Measurements from ENCODE around the gene REM2.
"Not testable (repeated sequence)": the region's sequence is repeated elsewhere in the genome, so short reads cannot be mapped to it uniquely, and the experiment has no call there.

REM2 gene

GRCh38 chr14:22897357-22897756, 14.3 kb downstream of the REM2 start:
- no peak overlapping the region for H3K9ac ChIP-seq (ENCODE audit: low read length)
- H3K4me1 ChIP-seq (ENCODE audit: control insufficient read depth, insufficient read depth, low read length): peaks cover 10% of the 10 kb centered on the region
- H3K27me3 ChIP-seq (ENCODE audit: control insufficient read depth, insufficient read depth, low read length): no peaks in the 10 kb centered on the region
- no peak overlapping the region for H3K27ac ChIP-seq (ENCODE audit: low read depth, low read length)
- no peak overlapping the region for H3K4me3 ChIP-seq (ENCODE audit: low read length)
- H3K36me3 ChIP-seq (ENCODE audit: control insufficient read depth, insufficient read depth, low read length): peaks cover 17% of the 10 kb centered on the region

DNA sequence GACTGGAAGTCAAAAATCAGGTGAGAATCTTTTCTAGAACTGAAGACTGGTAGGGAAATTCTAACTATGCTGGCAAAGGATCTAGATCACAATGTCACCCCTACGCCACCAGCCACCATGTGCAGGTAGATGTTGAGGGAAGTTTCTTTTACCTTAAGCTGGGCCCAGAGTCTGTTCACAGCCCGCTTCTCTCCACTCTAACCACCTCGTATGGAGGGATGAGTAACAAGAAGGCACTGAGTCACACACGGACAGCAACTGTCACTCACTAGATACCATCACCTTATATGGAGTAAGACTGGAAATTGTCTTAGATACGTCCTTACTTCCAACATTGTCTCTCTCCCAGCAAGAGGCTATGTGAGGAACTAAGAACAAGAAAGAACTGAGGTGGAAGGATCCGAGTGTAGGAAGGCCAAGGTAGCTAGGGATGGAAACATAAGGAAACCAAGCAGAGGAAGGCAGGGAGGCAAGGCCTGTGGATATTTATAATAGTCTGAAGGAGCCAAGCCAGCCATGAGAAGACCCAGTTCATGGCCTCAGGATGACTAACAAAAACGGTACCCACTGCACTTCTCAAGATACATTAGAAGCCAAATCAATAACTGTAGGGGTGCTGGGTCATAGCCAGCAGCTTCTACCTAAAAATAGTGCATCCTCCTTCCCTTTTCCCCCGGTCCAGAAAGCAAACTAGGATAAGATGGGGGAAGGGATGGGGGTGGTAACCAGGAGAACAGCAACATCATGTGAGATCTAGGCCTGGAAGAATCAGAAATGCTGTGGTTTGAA, 15.5 kb downstream of the REM2 start:
- Histone ChIP-seq H3K36me3 (ENCODE audit: control insufficient read depth, insufficient read depth, low read length) (peaks cover 27% of the 10 kb centered on the region), H3K4me3 (ENCODE audit: low read length) (no peak overlapping the region), H3K27ac (ENCODE audit: low read depth, low read length) (peak overlapping the region; percentile 71), H3K27me3 (ENCODE audit: control insufficient read depth, insufficient read depth, low read length) (no peaks in the 10 kb centered on the region), H3K4me1 (ENCODE audit: control insufficient read depth, insufficient read depth, low read length) (peaks cover 10% of the 10 kb centered on the region), H3K9ac (ENCODE audit: low read length) (no peak overlapping the region)

GRCh38 chr14:22900081-22900799, 17.2 kb downstream of the REM2 start:
- Histone ChIP-seq H3K9ac (ENCODE audit: low read length) (no peak overlapping the region), H3K27ac (ENCODE audit: low read depth, low read length) (peak overlapping the region; percentile 69), H3K36me3 (ENCODE audit: control insufficient read depth, insufficient read depth, low read length) (peaks cover 40% of the 10 kb centered on the region), H3K4me3 (ENCODE audit: low read length) (no peak overlapping the region), H3K4me1 (ENCODE audit: control insufficient read depth, insufficient read depth, low read length) (peaks cover 10% of the 10 kb centered on the region), H3K27me3 (ENCODE audit: control insufficient read depth, insufficient read depth, low read length) (no peaks in the 10 kb centered on the region)

GRCh38 chr14:22901799-22902198, 18.8 kb downstream of the REM2 start:
- H3K4me3 ChIP-seq (ENCODE audit: low read length): no peak overlapping the region
- peaks cover 50% of the 10 kb centered on the region for H3K36me3 ChIP-seq (ENCODE audit: control insufficient read depth, insufficient read depth, low read length)
- H3K27me3 ChIP-seq (ENCODE audit: control insufficient read depth, insufficient read depth, low read length): no peaks in the 10 kb centered on the region
- H3K27ac ChIP-seq (ENCODE audit: low read depth, low read length): no peak overlapping the region
- peaks cover 10% of the 10 kb centered on the region for H3K4me1 ChIP-seq (ENCODE audit: control insufficient read depth, insufficient read depth, low read length)
- no peak overlapping the region for H3K9ac ChIP-seq (ENCODE audit: low read length)

- peaks cover 56% of the 10 kb centered on the region for H3K36me3 ChIP-seq (ENCODE audit: control insufficient read depth, insufficient read depth, low read length)
- H3K9ac ChIP-seq (ENCODE audit: low read length): no peak overlapping the region
- H3K4me3 ChIP-seq (ENCODE audit: low read length): no peak overlapping the region
- H3K27me3 ChIP-seq (ENCODE audit: control insufficient read depth, insufficient read depth, low read length): no peaks in the 10 kb centered on the region
- H3K27ac ChIP-seq (ENCODE audit: low read depth, low read length): no peak overlapping the region
- H3K4me1 ChIP-seq (ENCODE audit: control insufficient read depth, insufficient read depth, low read length): peaks cover 7% of the 10 kb centered on the region
These were observed 20.7 kb downstream of the REM2 start for GRCh38 chr14:22903742-22904087.

DNA sequence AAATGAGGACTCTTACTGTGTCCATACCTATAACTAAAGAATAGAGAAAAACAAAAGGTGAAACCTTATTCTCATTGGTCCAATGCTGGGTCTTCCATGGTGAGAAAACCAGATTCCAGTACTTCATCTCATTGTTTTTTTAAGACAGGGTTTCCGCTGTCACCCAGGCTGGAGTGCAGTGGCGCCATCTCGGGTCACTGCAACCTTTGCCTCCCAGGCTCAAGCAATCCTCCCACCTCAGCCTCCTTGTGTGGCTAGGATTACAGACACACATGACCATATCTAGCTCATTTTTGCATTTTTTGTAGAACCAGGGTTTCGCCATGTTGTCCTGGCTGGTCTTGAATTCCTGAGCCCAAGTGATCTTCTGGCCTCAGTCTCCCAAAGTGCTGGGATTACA, 22.6 kb downstream of the REM2 start:
- Histone ChIP-seq H3K27ac (ENCODE audit: low read depth, low read length) (no peak overlapping the region), H3K36me3 (ENCODE audit: control insufficient read depth, insufficient read depth, low read length) (peaks cover 63% of the 10 kb centered on the region), H3K4me1 (ENCODE audit: control insufficient read depth, insufficient read depth, low read length) (no peaks in the 10 kb centered on the region), H3K27me3 (ENCODE audit: control insufficient read depth, insufficient read depth, low read length) (no peaks in the 10 kb centered on the region), H3K4me3 (ENCODE audit: low read length) (no peak overlapping the region), H3K9ac (ENCODE audit: low read length) (no peak overlapping the region)

DNA sequence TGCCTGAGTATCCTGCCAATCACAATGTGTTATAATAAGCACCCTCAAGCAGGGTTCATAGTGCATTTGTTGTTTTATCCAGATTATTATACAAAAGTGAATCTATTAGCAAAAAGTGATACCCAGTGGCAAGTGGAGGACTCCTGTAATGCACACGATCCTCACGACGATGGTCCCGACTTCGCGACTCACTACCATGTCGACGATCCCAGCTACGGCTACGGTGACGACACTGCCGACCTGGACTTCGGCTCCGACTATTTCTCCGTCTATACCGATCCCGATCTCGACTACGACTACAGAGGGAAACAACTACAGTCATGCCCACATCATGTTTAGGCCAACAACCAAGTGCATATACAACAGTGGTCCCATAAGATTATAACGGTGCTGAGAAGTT, 23.1 kb downstream of the REM2 start:
- Histone ChIP-seq H3K9ac (ENCODE audit: low read length) (no peak overlapping the region), H3K4me3 (ENCODE audit: low read length) (no peak overlapping the region), H3K36me3 (ENCODE audit: control insufficient read depth, insufficient read depth, low read length) (peaks cover 59% of the 10 kb centered on the region), H3K27ac (ENCODE audit: low read depth, low read length) (no peak overlapping the region), H3K4me1 (ENCODE audit: control insufficient read depth, insufficient read depth, low read length) (no peaks in the 10 kb centered on the region), H3K27me3 (ENCODE audit: control insufficient read depth, insufficient read depth, low read length) (no peaks in the 10 kb centered on the region)

DNA sequence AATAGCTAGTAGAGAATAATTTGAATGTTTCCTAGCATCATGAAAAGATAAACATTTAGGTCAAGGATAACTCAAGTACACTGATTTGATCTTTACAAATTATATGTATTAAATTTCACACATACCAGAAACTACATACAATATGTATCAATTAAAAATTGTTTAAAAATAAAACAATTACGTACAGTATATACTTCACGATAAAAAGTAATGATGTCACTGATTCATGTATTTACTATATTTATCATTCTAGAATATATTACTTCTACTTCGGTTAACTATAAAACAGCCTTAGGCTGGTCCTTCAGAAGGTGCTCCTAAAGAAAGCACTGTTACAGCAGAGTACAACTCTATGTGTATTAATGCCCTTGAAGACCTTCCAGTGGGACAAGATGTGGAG, 24.4 kb downstream of the REM2 start:
- Histone ChIP-seq H3K27ac (ENCODE audit: low read depth, low read length) (no peak overlapping the region), H3K4me1 (ENCODE audit: control insufficient read depth, insufficient read depth, low read length) (no peaks in the 10 kb centered on the region), H3K4me3 (ENCODE audit: low read length) (no peak overlapping the region), H3K9ac (ENCODE audit: low read length) (no peak overlapping the region), H3K27me3 (ENCODE audit: control insufficient read depth, insufficient read depth, low read length) (no peaks in the 10 kb centered on the region), H3K36me3 (ENCODE audit: control insufficient read depth, insufficient read depth, low read length) (peaks cover 45% of the 10 kb centered on the region)

DNA sequence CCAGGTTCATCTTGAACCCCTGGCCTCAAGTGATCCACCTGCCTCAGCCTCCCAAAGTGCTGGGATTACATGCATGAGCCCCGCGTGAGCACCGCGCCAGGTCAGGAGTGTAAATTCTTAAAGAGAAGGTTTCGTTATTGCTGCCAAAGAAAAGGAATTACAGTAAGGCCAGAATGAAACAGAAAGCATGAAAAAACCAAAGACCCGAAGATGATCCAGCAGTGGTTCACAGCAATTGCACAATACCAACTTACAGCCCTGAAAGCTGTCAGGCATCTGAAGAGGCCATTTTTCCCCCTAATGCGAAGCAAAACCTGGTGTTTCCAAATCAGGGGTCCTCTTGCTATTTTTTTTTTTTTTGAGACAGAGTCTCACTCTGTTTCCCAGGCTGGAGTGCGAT, 25.6 kb downstream of the REM2 start:
- H3K27me3 ChIP-seq (ENCODE audit: control insufficient read depth, insufficient read depth, low read length): no peaks in the 10 kb centered on the region
- no peaks in the 10 kb centered on the region for H3K4me1 ChIP-seq (ENCODE audit: control insufficient read depth, insufficient read depth, low read length)
- H3K36me3 ChIP-seq (ENCODE audit: control insufficient read depth, insufficient read depth, low read length): peaks cover 35% of the 10 kb centered on the region
- no peak overlapping the region for H3K27ac ChIP-seq (ENCODE audit: low read depth, low read length)
- no peak overlapping the region for H3K9ac ChIP-seq (ENCODE audit: low read length)
- H3K4me3 ChIP-seq (ENCODE audit: low read length): no peak overlapping the region

DNA sequence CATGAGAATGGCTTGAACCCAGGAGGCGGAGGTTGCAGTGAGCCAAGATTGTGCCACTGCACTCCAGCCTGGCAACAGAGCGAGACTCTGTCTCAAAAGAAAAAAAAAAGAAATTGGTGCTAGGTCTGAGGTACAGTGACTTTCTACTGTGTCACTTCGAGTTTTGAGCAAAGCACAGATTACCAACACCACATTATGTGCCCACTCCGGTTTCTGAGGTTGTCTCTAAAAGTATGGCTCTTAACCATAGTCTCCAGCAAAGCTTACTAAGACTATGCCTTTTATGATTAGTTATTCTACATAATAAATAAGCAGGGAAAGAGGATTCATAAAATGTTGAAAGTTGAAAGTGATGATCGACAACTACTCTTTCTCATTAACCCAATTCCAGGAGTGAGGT, 27.9 kb downstream of the REM2 start:
- Histone ChIP-seq H3K9ac (ENCODE audit: low read length) (no peak overlapping the region), H3K27ac (ENCODE audit: low read depth, low read length) (no peak overlapping the region), H3K4me3 (ENCODE audit: low read length) (no peak overlapping the region), H3K4me1 (ENCODE audit: control insufficient read depth, insufficient read depth, low read length) (no peaks in the 10 kb centered on the region), H3K36me3 (ENCODE audit: control insufficient read depth, insufficient read depth, low read length) (peaks cover 16% of the 10 kb centered on the region), H3K27me3 (ENCODE audit: control insufficient read depth, insufficient read depth, low read length) (no peaks in the 10 kb centered on the region)

DNA sequence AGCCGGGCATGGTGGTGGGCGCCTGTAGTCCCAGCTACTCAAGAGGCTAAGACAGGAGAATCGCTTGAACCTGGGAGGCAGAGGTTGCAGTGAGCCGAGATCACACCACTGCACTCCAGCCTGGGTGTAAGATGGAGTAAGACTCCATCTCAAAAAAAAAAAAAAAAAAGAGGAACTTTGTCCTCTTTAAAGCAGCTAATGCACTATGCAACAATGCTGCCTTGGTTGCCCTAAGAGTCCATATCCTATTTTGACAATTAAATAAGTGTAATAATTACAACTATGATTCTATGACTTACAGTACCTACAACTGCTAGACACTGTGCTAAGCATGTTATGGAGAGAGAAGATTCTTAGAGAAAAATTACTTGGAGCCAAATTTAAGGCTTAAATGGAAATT, 31.8 kb downstream of the REM2 start:
- not testable (repeated sequence) for H3K9ac ChIP-seq (ENCODE audit: low read length); H3K4me3 ChIP-seq (ENCODE audit: low read length); H3K27ac ChIP-seq (ENCODE audit: low read depth, low read length); H3K27me3 ChIP-seq (ENCODE audit: control insufficient read depth, insufficient read depth, low read length); H3K4me1 ChIP-seq (ENCODE audit: control insufficient read depth, insufficient read depth, low read length); H3K36me3 ChIP-seq (ENCODE audit: control insufficient read depth, insufficient read depth, low read length)

- peaks cover 4% of the 10 kb centered on the region for H3K36me3 ChIP-seq (ENCODE audit: control insufficient read depth, insufficient read depth, low read length)
- no peak overlapping the region for H3K9ac ChIP-seq (ENCODE audit: low read length)
- peaks cover 4% of the 10 kb centered on the region for H3K4me1 ChIP-seq (ENCODE audit: control insufficient read depth, insufficient read depth, low read length)
- no peak overlapping the region for H3K4me3 ChIP-seq (ENCODE audit: low read length)
- H3K27me3 ChIP-seq (ENCODE audit: control insufficient read depth, insufficient read depth, low read length): no peaks in the 10 kb centered on the region
- no peak overlapping the region for H3K27ac ChIP-seq (ENCODE audit: low read depth, low read length)
These were observed 33.0 kb downstream of the REM2 start for GRCh38 chr14:22915886-22916521.

Measured in rectal smooth muscle tissue (tissue), 1 donor.